WTC11 (cell line): ENCODE measurements around the gene RTBDN. TPM values are rescaled to one million over a fixed set of nuclear protein-coding genes. Genes with fewer than 3 reads are reported as not detected.

Experiments used
- ATAC-seq: fragments of 200-7000 bp; cut with Tn5 transposase; 2 replicates; pipeline ENCODE4 v1.10.0; 2021; ENCODE audit warnings: mild to moderate bottlenecking, moderate library complexity
- CTCF ChIA-PET: fragments of 300-600 bp; sonication (Branson Sonifier 250); formaldehyde crosslinking; loops from one replicate; lab custom pipeline; 2021; ENCODE audit warnings: antibody characterized with exemption; lab: Charles Lee
- POLR2A ChIA-PET: fragments of 350-600 bp; sonication (Branson Sonifier 250); formaldehyde crosslinking; loops from one replicate; lab custom pipeline; 2021; ENCODE audit warnings: antibody characterized with exemption; lab: Charles Lee
- DNase-seq: peaks from one replicate; pipeline ENCODE4 v3.0.0; 2021; ENCODE audit warnings: low spot score
- H3K27ac Mint-ChIP-seq: 2 replicates; pipeline ENCODE4 v1.8.0; 2021; ENCODE audit warnings: mixed read lengths
- H3K27me3 Mint-ChIP-seq: 2 replicates; pipeline ENCODE4 v1.8.0; 2021; ENCODE audit warnings: low read depth, mild to moderate bottlenecking, moderate library complexity, mixed read lengths
- H3K36me3 Mint-ChIP-seq: 2 replicates; pipeline ENCODE4 v1.8.0; 2021; ENCODE audit warnings: mixed read lengths
- H3K4me1 Mint-ChIP-seq: 2 replicates; pipeline ENCODE4 v1.8.0; 2022; ENCODE audit warnings: mixed read lengths
- H3K4me3 Mint-ChIP-seq: 2 replicates; pipeline ENCODE4 v1.8.0; 2021; ENCODE audit warnings: mild to moderate bottlenecking, moderate library complexity, mixed read lengths
- H3K9me3 Mint-ChIP-seq: 2 replicates; pipeline ENCODE4 v1.8.0; 2021; ENCODE audit warnings: mixed read lengths
- AR ChIP-seq: fragments of 250-450 bp; sonication (Bioruptor Pico); IDR thresholded peaks from 2 replicates; pipeline ENCODE4 v1.9.0; 2021; ENCODE audit warnings: mild to moderate bottlenecking
- ELF4 ChIP-seq: sonication (generic); formaldehyde crosslinking; IDR thresholded peaks from 2 replicates; pipeline ENCODE4 v1.8.1; 2022; ENCODE audit warnings: low read depth, mild to moderate bottlenecking, moderate library complexity, missing genetic modification reagents
- JAZF1 ChIP-seq: fragments of 250-450 bp; sonication (Bioruptor Pico); IDR thresholded peaks from 2 replicates; pipeline ENCODE4 v1.9.0; 2021; ENCODE audit warnings: moderate library complexity, mild to moderate bottlenecking, inconsistent platforms
- KAT7 ChIP-seq: sonication (generic); formaldehyde crosslinking; IDR thresholded peaks from 2 replicates; pipeline ENCODE4 v1.8.1; 2023; ENCODE audit warnings: missing genetic modification reagents, mild to moderate bottlenecking, borderline replicate concordance
- MLX ChIP-seq: sonication (generic); formaldehyde crosslinking; IDR thresholded peaks from 2 replicates; pipeline ENCODE4 v1.8.1; 2023; ENCODE audit warnings: mild to moderate bottlenecking, missing genetic modification reagents, moderate library complexity
- NFATC4 ChIP-seq: fragments of 250-450 bp; sonication (Bioruptor Pico); IDR thresholded peaks from 2 replicates; pipeline ENCODE4 v1.9.0; 2021; ENCODE audit warnings: mild to moderate bottlenecking
- SMAD4 ChIP-seq: sonication (generic); formaldehyde crosslinking; IDR thresholded peaks from 2 replicates; pipeline ENCODE4 v1.8.0; 2022; ENCODE audit warnings: mild to moderate bottlenecking, missing genetic modification reagents
- STAT6 ChIP-seq: sonication (generic); formaldehyde crosslinking; conservative IDR thresholded peaks from 2 replicates; pipeline ENCODE4 v1.8.1; 2023; ENCODE audit warnings: mild to moderate bottlenecking, low read depth, missing genetic modification reagents, moderate library complexity
- ZMAT4 ChIP-seq: fragments of 250-450 bp; sonication (Bioruptor Pico); IDR thresholded peaks from 2 replicates; pipeline ENCODE4 v1.9.0; 2021; ENCODE audit warnings: mild to moderate bottlenecking
- ZNF219 ChIP-seq: sonication (generic); formaldehyde crosslinking; IDR thresholded peaks from 2 replicates; pipeline ENCODE4 v1.8.0; 2023; ENCODE audit warnings: missing genetic modification reagents, mild to moderate bottlenecking, borderline replicate concordance
- ZNF317 ChIP-seq: sonication (generic); formaldehyde crosslinking; IDR thresholded peaks from 2 replicates; pipeline ENCODE4 v1.8.1; 2023; ENCODE audit warnings: low read depth, mild to moderate bottlenecking, moderate library complexity, missing genetic modification reagents, borderline replicate concordance
- ZNF396 ChIP-seq: fragments of 250-450 bp; sonication (Bioruptor Pico); IDR thresholded peaks from 2 replicates; pipeline ENCODE4 v1.8.0; 2021; ENCODE audit warnings: mild to moderate bottlenecking, moderate library complexity, borderline replicate concordance
- ZNF532 ChIP-seq: fragments of 250-450 bp; sonication (Bioruptor Pico); IDR thresholded peaks from 2 replicates; pipeline ENCODE4 v1.9.0; 2021; ENCODE audit warnings: mild to moderate bottlenecking, borderline replicate concordance
- total RNA-seq: library from RNA; stranded (reverse); gene quantifications from 3 replicates; pipeline ENCODE4 v1.2.3, GENCODE V29; 2021
- TF ChIP-seq, protein P1 (sequence below): sonication (generic); formaldehyde crosslinking; IDR thresholded peaks from 2 replicates; pipeline ENCODE4 v1.8.0; 2023; ENCODE audit warnings: missing genetic modification reagents
- TF ChIP-seq, protein P2 (sequence below): sonication (generic); formaldehyde crosslinking; IDR thresholded peaks from 2 replicates; pipeline ENCODE4 v1.8.0; 2022; ENCODE audit warnings: missing genetic modification reagents

The RTBDN gene
- total RNA-seq, 1 experiment from 2014 or later = 2.4 TPM

- ATAC-seq (no peak), DNase-seq (no peak)
- TF ChIP-seq AR (CRISPR knock-in tag) (no peak), JAZF1 (CRISPR knock-in tag) (no peak), MLX (CRISPR knock-in tag) (no peak), STAT6 (CRISPR knock-in tag) (no peak), ZMAT4 (CRISPR knock-in tag) (no peak), ZNF219 (CRISPR knock-in tag) (no peak), SMAD4 (CRISPR knock-in tag) (no peak), ZNF532 (no peak), NFATC4 (CRISPR knock-in tag) (no peak), KAT7 (CRISPR knock-in tag) (no peak), ZNF396 (CRISPR knock-in tag) (no peak), ELF4 (CRISPR knock-in tag) (no peak), ZNF317 (CRISPR knock-in tag) (no peak)
- TF ChIP-seq, protein P1, sequence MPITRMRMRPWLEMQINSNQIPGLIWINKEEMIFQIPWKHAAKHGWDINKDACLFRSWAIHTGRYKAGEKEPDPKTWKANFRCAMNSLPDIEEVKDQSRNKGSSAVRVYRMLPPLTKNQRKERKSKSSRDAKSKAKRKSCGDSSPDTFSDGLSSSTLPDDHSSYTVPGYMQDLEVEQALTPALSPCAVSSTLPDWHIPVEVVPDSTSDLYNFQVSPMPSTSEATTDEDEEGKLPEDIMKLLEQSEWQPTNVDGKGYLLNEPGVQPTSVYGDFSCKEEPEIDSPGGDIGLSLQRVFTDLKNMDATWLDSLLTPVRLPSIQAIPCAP (CRISPR knock-in tag) = no peak
- TF ChIP-seq, protein P2, sequence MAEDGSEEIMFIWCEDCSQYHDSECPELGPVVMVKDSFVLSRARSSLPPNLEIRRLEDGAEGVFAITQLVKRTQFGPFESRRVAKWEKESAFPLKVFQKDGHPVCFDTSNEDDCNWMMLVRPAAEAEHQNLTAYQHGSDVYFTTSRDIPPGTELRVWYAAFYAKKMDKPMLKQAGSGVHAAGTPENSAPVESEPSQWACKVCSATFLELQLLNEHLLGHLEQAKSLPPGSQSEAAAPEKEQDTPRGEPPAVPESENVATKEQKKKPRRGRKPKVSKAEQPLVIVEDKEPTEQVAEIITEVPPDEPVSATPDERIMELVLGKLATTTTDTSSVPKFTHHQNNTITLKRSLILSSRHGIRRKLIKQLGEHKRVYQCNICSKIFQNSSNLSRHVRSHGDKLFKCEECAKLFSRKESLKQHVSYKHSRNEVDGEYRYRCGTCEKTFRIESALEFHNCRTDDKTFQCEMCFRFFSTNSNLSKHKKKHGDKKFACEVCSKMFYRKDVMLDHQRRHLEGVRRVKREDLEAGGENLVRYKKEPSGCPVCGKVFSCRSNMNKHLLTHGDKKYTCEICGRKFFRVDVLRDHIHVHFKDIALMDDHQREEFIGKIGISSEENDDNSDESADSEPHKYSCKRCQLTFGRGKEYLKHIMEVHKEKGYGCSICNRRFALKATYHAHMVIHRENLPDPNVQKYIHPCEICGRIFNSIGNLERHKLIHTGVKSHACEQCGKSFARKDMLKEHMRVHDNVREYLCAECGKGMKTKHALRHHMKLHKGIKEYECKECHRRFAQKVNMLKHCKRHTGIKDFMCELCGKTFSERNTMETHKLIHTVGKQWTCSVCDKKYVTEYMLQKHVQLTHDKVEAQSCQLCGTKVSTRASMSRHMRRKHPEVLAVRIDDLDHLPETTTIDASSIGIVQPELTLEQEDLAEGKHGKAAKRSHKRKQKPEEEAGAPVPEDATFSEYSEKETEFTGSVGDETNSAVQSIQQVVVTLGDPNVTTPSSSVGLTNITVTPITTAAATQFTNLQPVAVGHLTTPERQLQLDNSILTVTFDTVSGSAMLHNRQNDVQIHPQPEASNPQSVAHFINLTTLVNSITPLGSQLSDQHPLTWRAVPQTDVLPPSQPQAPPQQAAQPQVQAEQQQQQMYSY (CRISPR knock-in tag) = no peak
- ChIA-PET CTCF (interaction anchor here (0.6 to 1.3 kb wide), 3 partner anchors 8 to 34 kb away, joined by 3 to 5 read pairs (median 5); no protein-coding TSS in a partner anchor), POLR2A (no interaction called here)
- Mint-ChIP-seq H3K27ac (peak overlapping the region; percentile 95), H3K27me3 (peaks cover 50% of the 10 kb centered on the region), H3K4me3 (peak overlapping the region; percentile 70), H3K36me3 (no peaks in the 10 kb centered on the region), H3K4me1 (peaks cover 42% of the 10 kb centered on the region), H3K9me3 (no peaks in the 10 kb centered on the region)
These were observed 2.1 kb upstream of the RTBDN start for GRCh38 chr19:12836529-12836863.
